Measurements from ENCODE around the gene LRGUK. TPM values are rescaled to one million over a fixed set of nuclear protein-coding genes. Genes with fewer than 3 reads are reported as not detected.
"Not testable (repeated sequence)": the region's sequence is repeated elsewhere in the genome, so short reads cannot be mapped to it uniquely, and the experiment has no call there.

The LRGUK gene
- total RNA-seq, 4 donors from 2014 or later: 0.48 to 9.4 (median 3.3) TPM

GRCh38 chr7:134212576-134213546, 85.7 kb downstream of the LRGUK start:
- intact Hi-C loops (cut with DNase I; ENCODE audit: low total_unique reads): no loop called here
- Histone ChIP-seq H3K27me3 (no peaks in the 10 kb centered on the region), H3K36me3 (no peaks in the 10 kb centered on the region), H3K9me3 (no peaks in the 10 kb centered on the region), H3K4me3 (no peak overlapping the region), H3K27ac (no peak overlapping the region), H3K4me1 (no peaks in the 10 kb centered on the region)
- WGBS, 2 donors (ENCODE audit: low coverage in 1 of 2): 55 to 67% methylated on average over 13 of the region's 13 CpGs
- DNase-seq: no peak
- in situ Hi-C loops (cut with MboI; ENCODE audit: low pct_ligation_motif_present in 1 of 4, low pct_unique_long_range_greater_than_20kb in 1 of 4, low sequenced_read_pairs in 3 of 4): no loop called here
- no peak for TF ChIP-seq CTCF (IDR thresholded peaks at IDR 0.05)

- 79 to 85% methylated on average over 3 of the region's 3 CpGs for WGBS, 2 donors (ENCODE audit: low coverage in 1 of 2)
- no peak for TF ChIP-seq POLR2AphosphoS5 (IDR thresholded peaks at IDR 0.05)
- no peak for TF ChIP-seq EP300 (IDR thresholded peaks at IDR 0.05; ENCODE audit: low read depth)
- TF ChIP-seq CTCF (IDR thresholded peaks at IDR 0.05): no peak
- TF ChIP-seq POLR2A (IDR thresholded peaks at IDR 0.05): no peak
Measured at GRCh38 chr7:134220236-134220635, 93.1 kb downstream of the LRGUK start.

GRCh38 chr7:134231296-134231695, 104.2 kb downstream of the LRGUK start:
- intact Hi-C loops (cut with DNase I; ENCODE audit: low total_unique reads); in situ Hi-C loops (cut with MboI; ENCODE audit: low pct_ligation_motif_present in 1 of 4, low pct_unique_long_range_greater_than_20kb in 1 of 4, low sequenced_read_pairs in 3 of 4): not testable (repeated sequence)

More at GRCh38 chr7:134220236-134220635, 93.1 kb downstream of the LRGUK start:
- intact Hi-C loops (cut with DNase I; ENCODE audit: low total_unique reads): no loop called here
- H3K27me3 ChIP-seq: no peaks in the 10 kb centered on the region
- H3K27ac ChIP-seq: no peak overlapping the region
- in situ Hi-C loops (cut with MboI; ENCODE audit: low pct_ligation_motif_present in 1 of 4, low pct_unique_long_range_greater_than_20kb in 1 of 4, low sequenced_read_pairs in 3 of 4): no loop called here
- no peaks in the 10 kb centered on the region for H3K4me1 ChIP-seq
- H3K4me3 ChIP-seq: no peak overlapping the region
- no peaks in the 10 kb centered on the region for H3K9me3 ChIP-seq
- DNase-seq: no peak
- H3K36me3 ChIP-seq: no peaks in the 10 kb centered on the region

GRCh38 chr7:134234216-134234615, 107.1 kb downstream of the LRGUK start:
- no peak for DNase-seq
- TF ChIP-seq CTCF (IDR thresholded peaks at IDR 0.05) (no peak), POLR2A (IDR thresholded peaks at IDR 0.05) (no peak), POLR2AphosphoS5 (IDR thresholded peaks at IDR 0.05) (no peak), EP300 (IDR thresholded peaks at IDR 0.05; ENCODE audit: low read depth) (no peak)
- 79 to 88% methylated on average over 4 of the region's 4 CpGs for WGBS, 2 donors (ENCODE audit: low coverage in 1 of 2)
- in situ Hi-C loops (cut with MboI; ENCODE audit: low pct_ligation_motif_present in 1 of 4, low pct_unique_long_range_greater_than_20kb in 1 of 4, low sequenced_read_pairs in 3 of 4): no loop called here
- H3K27me3 ChIP-seq: no peaks in the 10 kb centered on the region
- H3K4me1 ChIP-seq: no peaks in the 10 kb centered on the region
- H3K9me3 ChIP-seq: no peaks in the 10 kb centered on the region
- no peak overlapping the region for H3K4me3 ChIP-seq
- intact Hi-C loops (cut with DNase I; ENCODE audit: low total_unique reads): no loop called here
- H3K36me3 ChIP-seq: no peaks in the 10 kb centered on the region
- no peak overlapping the region for H3K27ac ChIP-seq

More at GRCh38 chr7:134231296-134231695, 104.2 kb downstream of the LRGUK start:
- H3K36me3 ChIP-seq, H3K27me3 ChIP-seq, H3K4me1 ChIP-seq, H3K9me3 ChIP-seq, DNase-seq, H3K27ac ChIP-seq, H3K4me3 ChIP-seq: not testable (repeated sequence)
- WGBS, 2 donors (ENCODE audit: low coverage in 1 of 2): 79 to 84% methylated on average over 7 of the region's 7 CpGs

All from transverse colon (tissue), 4 donors.